Trophoblast cell (in vitro differentiated cells and primary cell): ENCODE measurements around the gene USP47.

Experiments
- DNase-seq, 2 donors: peaks; one replicate each; pipeline ENCODE4 v3.0.0-alpha.2; 2016
- H2AFZ ChIP-seq: 2 replicates; pipeline ENCODE4 v1.6.1; 2013; ENCODE audit warnings: low read length, moderate library complexity, mild to moderate bottlenecking; ENCODE audit not compliant: insufficient read depth, poor library complexity
- H2AK5ac ChIP-seq: 2 replicates; pipeline ENCODE4 v1.6.1; 2013; ENCODE audit warnings: mild to moderate bottlenecking, low read length
- H2BK120ac ChIP-seq: 2 replicates; pipeline ENCODE4 v1.6.1; 2013; ENCODE audit warnings: low read length, mild to moderate bottlenecking, moderate library complexity; ENCODE audit not compliant: insufficient read depth, poor library complexity
- H2BK12ac ChIP-seq: 2 replicates; pipeline ENCODE4 v1.6.1; 2013; ENCODE audit warnings: mild to moderate bottlenecking, low read length, moderate library complexity
- H2BK5ac ChIP-seq: 2 replicates; pipeline ENCODE4 v1.6.1; 2013; ENCODE audit warnings: low read length, low read depth, moderate library complexity, mild to moderate bottlenecking; ENCODE audit not compliant: poor library complexity
- H3K14ac ChIP-seq: 2 replicates; pipeline ENCODE4 v1.6.1; 2013; ENCODE audit warnings: mild to moderate bottlenecking, low read length
- H3K18ac ChIP-seq: 2 replicates; pipeline ENCODE4 v1.6.1; 2013; ENCODE audit warnings: mild to moderate bottlenecking, low read length
- H3K23ac ChIP-seq: 2 replicates; pipeline ENCODE4 v1.6.1; 2013; ENCODE audit warnings: low read length
- H3K27ac ChIP-seq: 2 replicates; pipeline ENCODE4 v1.5.1; 2013; ENCODE audit warnings: low read depth, mild to moderate bottlenecking, inconsistent platforms, low read length, moderate library complexity
- H3K27me3 ChIP-seq: 2 replicates; pipeline ENCODE4 v1.6.1; 2013; ENCODE audit warnings: inconsistent platforms, mild to moderate bottlenecking, low read length, moderate library complexity; ENCODE audit not compliant: insufficient read depth
- H3K36me3 ChIP-seq, 2 experiments: 1 replicate in 1 of 2; 2 replicates in 1 of 2; pipeline ENCODE4 v1.6.1; 2013; ENCODE audit warnings: low read length in 2 of 2, mild to moderate bottlenecking in 2 of 2, moderate library complexity in 1 of 2; ENCODE audit not compliant: insufficient read depth in 2 of 2, control insufficient read depth in 1 of 2
- H3K4ac ChIP-seq: 2 replicates; pipeline ENCODE4 v1.6.1; 2013; ENCODE audit warnings: low read depth, mild to moderate bottlenecking, low read length, moderate library complexity
- H3K4me1 ChIP-seq, 2 experiments: 1 replicate in 1 of 2; 2 replicates in 1 of 2; pipeline ENCODE4 v1.6.1; 2013; ENCODE audit warnings: low read length in 2 of 2, mild to moderate bottlenecking in 2 of 2, moderate library complexity in 1 of 2; ENCODE audit not compliant: insufficient read depth in 2 of 2, control insufficient read depth in 1 of 2
- H3K4me2 ChIP-seq: 2 replicates; pipeline ENCODE4 v1.6.1; 2013; ENCODE audit warnings: inconsistent platforms, mild to moderate bottlenecking, low read length, moderate library complexity
- H3K4me3 ChIP-seq: 2 replicates; pipeline ENCODE4 v1.5.1; 2013; ENCODE audit warnings: mild to moderate bottlenecking, low read depth, low read length, inconsistent platforms
- H3K79me1 ChIP-seq: one replicate; pipeline ENCODE4 v1.6.1; 2013; ENCODE audit warnings: low read length
- H3K79me2 ChIP-seq: 2 replicates; pipeline ENCODE4 v1.6.1; 2013; ENCODE audit warnings: low read length, mild to moderate bottlenecking; ENCODE audit not compliant: control insufficient read depth, insufficient read depth, poor library complexity
- H3K9ac ChIP-seq: 2 replicates; pipeline ENCODE4 v1.6.1; 2013; ENCODE audit warnings: mild to moderate bottlenecking, low read length
- H3K9me3 ChIP-seq: 2 replicates; pipeline ENCODE4 v1.6.1; 2013; ENCODE audit warnings: low read depth, mild to moderate bottlenecking, control low read depth, inconsistent platforms, low read length; ENCODE audit not compliant: insufficient read depth
- H4K12ac ChIP-seq: 2 replicates; pipeline ENCODE4 v1.6.1; 2013; ENCODE audit warnings: low read depth, mild to moderate bottlenecking, low read length, moderate library complexity
- H4K8ac ChIP-seq: 2 replicates; pipeline ENCODE4 v1.6.1; 2013; ENCODE audit warnings: low read depth, mild to moderate bottlenecking, low read length, moderate library complexity
- H4K91ac ChIP-seq: one replicate; pipeline ENCODE4 v1.6.1; 2013; ENCODE audit warnings: low read depth, mild to moderate bottlenecking, low read length, moderate library complexity
- WGBS: extraction: QIAGEN DNeasy Blood & Tissue Kit; methylation state at CpG from one replicate; pipeline ENCODE4 v1.1.7; 2013; ENCODE audit warnings: missing lambda C conversion rate; ENCODE audit not compliant: insufficient read length, insufficient coverage; ENCODE audit errors: extremely low coverage; 5-methylcytosine and 5-hydroxymethylcytosine counted together

Gene USP47

DNA sequence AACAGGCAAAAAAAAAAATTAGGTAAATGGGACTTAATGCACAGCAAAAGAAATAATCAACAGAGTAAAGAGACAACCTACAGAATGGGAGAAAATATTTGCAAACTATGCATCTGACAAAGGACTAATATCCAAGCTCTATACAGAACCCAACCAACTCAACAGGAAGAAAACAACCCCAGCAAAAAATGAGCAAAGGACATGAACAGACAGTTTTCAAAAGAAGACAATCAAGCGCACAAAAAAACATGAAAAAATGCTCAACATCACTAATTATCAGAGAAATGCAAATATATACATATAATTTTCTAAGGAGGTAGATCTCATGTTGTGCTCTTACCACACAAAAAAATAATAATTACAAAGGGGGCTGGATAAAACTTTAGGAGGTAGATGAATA is 36.5 kb upstream of the USP47 start:
- WGBS, result no CpG with 5 or more reads among the region's 1 CpG
- Histone ChIP-seq H4K12ac (no peak overlapping the region), H2BK5ac (no peak overlapping the region), H3K79me2 (no peaks in the 10 kb centered on the region), H2BK120ac (no peak overlapping the region), H3K36me3 (no peaks in the 10 kb centered on the region), H3K9me3 (no peaks in the 10 kb centered on the region), H3K4ac (no peak overlapping the region), H2BK12ac (no peak overlapping the region), H4K8ac (no peak overlapping the region), H3K4me1 (no peaks in the 10 kb centered on the region), H2AK5ac (no peak overlapping the region), H3K27ac (no peak overlapping the region), H3K18ac (no peak overlapping the region), H3K4me2 (no peak overlapping the region), H3K23ac (no peak overlapping the region), H4K91ac (no peak overlapping the region), H2AFZ (no peak overlapping the region), H3K4me3 (no peak overlapping the region), H3K27me3 (no peaks in the 10 kb centered on the region), H3K14ac (no peak overlapping the region), H3K9ac (no peak overlapping the region), H3K79me1 (no peaks in the 10 kb centered on the region)
- no peak for DNase-seq

DNA sequence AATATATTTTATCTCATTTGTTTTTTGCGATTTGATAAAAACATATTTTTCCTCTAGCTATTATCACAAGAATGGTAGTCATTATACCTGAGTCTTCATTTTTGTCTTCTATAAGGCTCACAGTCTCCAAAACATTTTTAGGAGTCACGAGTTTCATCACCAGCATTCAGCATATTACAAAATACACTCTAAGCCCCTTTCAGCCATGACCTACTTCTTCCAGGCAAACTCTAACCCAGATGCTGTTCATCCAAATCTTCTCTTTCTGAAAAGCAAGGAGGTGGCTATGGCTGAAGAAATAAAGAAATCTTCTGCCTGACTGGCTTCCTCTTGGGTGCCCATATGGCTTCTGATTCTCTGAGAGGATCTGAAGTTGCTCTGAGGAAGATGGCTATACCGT is 35.7 kb upstream of the USP47 start:
- H2BK120ac ChIP-seq, result no peak overlapping the region
- WGBS, result no CpG with 5 or more reads among the region's 3 CpGs
- H3K27ac ChIP-seq, result no peak overlapping the region
- no peak overlapping the region for H4K8ac ChIP-seq
- DNase-seq, result no peak
- no peaks in the 10 kb centered on the region for H3K9me3 ChIP-seq
- no peaks in the 10 kb centered on the region for H3K36me3 ChIP-seq
- H3K27me3 ChIP-seq, result no peaks in the 10 kb centered on the region
- no peak overlapping the region for H2AFZ ChIP-seq
- no peaks in the 10 kb centered on the region for H3K79me1 ChIP-seq
- H2AK5ac ChIP-seq, result no peak overlapping the region
- no peak overlapping the region for H4K91ac ChIP-seq
- no peak overlapping the region for H3K14ac ChIP-seq
- no peak overlapping the region for H2BK12ac ChIP-seq
- no peak overlapping the region for H3K23ac ChIP-seq
- no peak overlapping the region for H2BK5ac ChIP-seq
- no peak overlapping the region for H3K4me2 ChIP-seq
- no peak overlapping the region for H3K18ac ChIP-seq
- no peak overlapping the region for H3K4ac ChIP-seq
- H3K9ac ChIP-seq, result no peak overlapping the region
- H4K12ac ChIP-seq, result no peak overlapping the region
- no peaks in the 10 kb centered on the region for H3K79me2 ChIP-seq
- no peaks in the 10 kb centered on the region for H3K4me1 ChIP-seq
- H3K4me3 ChIP-seq, result no peak overlapping the region

DNA sequence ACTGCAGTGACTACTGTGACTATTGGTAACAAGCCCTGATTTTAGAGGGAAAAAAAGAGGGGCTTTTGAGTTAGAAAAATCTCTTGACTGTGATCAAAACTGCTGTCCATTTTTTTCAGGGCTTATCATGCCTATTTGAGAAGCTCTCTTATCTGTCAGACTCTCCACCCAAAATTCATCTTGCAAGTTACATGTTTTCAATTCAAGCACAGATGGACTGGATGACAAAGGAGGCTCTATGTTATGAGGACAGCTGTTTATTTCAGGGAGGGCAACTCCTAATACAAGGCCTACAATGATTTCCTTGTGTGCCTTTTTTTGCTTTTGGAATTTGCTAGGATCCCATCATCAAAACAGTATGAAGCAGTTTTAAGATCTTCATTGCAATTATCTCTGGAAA is 35.2 kb upstream of the USP47 start:
- Histone ChIP-seq H3K9ac (no peak overlapping the region), H3K4me2 (no peak overlapping the region), H3K36me3 (no peaks in the 10 kb centered on the region), H3K4ac (no peak overlapping the region), H4K91ac (no peak overlapping the region), H4K8ac (no peak overlapping the region), H3K27ac (no peak overlapping the region), H2BK120ac (no peak overlapping the region), H3K4me1 (no peaks in the 10 kb centered on the region), H3K18ac (no peak overlapping the region), H3K23ac (no peak overlapping the region), H2AK5ac (no peak overlapping the region), H3K14ac (no peak overlapping the region), H2AFZ (no peak overlapping the region), H3K27me3 (no peaks in the 10 kb centered on the region), H3K4me3 (no peak overlapping the region), H3K79me1 (no peaks in the 10 kb centered on the region), H2BK12ac (no peak overlapping the region), H3K79me2 (no peaks in the 10 kb centered on the region), H2BK5ac (no peak overlapping the region), H3K9me3 (peaks cover 3% of the 10 kb centered on the region), H4K12ac (no peak overlapping the region)
- no peak for DNase-seq

DNA sequence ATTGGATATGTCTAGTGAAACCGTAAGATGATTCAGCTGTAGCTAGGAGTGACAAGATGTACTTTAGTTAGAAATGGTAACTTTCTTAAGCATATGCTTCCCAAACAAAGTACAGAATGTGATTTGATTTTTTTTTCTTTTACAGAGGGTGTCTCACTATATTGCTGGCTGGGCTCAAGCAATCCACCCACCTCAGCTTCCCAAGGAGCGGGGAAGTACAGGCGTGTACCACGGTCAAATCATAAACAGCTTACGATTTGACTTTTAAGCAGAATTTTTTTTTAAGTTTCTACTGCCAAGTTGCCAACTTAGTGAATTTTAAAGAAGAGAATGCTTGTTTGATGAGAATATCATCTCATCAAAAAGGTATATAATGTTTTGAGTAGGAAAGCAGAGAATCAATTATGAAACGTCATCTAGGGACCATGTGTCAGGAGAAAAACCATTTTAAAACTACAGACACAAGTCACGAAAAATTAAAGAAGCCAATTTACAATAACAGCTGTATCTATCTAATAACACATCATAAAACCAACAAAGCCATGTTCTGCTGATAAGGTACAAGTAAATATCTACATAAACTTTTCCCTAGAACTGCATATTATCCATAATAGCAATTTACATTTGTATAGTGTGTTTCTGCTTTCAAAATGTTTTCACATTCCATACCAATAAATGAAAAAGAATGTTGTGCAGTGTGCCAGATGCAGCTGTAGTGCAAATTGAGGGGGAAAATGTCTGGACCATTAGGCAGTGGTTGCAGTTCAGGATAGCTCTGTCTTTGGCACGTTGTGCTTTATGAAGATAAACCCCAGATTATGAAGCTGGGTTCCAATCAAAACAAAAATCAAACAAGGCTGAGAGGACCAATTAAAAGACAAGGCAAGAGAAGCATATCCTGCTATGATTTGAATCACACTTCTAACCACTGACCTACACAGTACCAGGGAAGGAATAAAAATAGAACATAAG is 33.7 kb upstream of the USP47 start:
- H3K9me3 ChIP-seq, result peaks cover 3% of the 10 kb centered on the region
- no peaks in the 10 kb centered on the region for H3K79me2 ChIP-seq
- no peak overlapping the region for H2AFZ ChIP-seq
- no peak overlapping the region for H3K4ac ChIP-seq
- DNase-seq, result no peak
- H3K18ac ChIP-seq, result no peak overlapping the region
- H3K14ac ChIP-seq, result no peak overlapping the region
- no peaks in the 10 kb centered on the region for H3K79me1 ChIP-seq
- no peaks in the 10 kb centered on the region for H3K36me3 ChIP-seq
- no peak overlapping the region for H2BK120ac ChIP-seq
- H3K4me1 ChIP-seq, result no peaks in the 10 kb centered on the region
- no peaks in the 10 kb centered on the region for H3K27me3 ChIP-seq
- H4K8ac ChIP-seq, result no peak overlapping the region
- H3K4me2 ChIP-seq, result no peak overlapping the region
- no peak overlapping the region for H4K91ac ChIP-seq
- no peak overlapping the region for H2AK5ac ChIP-seq
- no peak overlapping the region for H3K27ac ChIP-seq
- H2BK12ac ChIP-seq, result no peak overlapping the region
- no peak overlapping the region for H3K23ac ChIP-seq
- H3K9ac ChIP-seq, result no peak overlapping the region
- H4K12ac ChIP-seq, result no peak overlapping the region
- WGBS, result no CpG with 5 or more reads among the region's 8 CpGs
- no peak overlapping the region for H2BK5ac ChIP-seq
- no peak overlapping the region for H3K4me3 ChIP-seq
